ENCODE measurements around the gene DPP7. TPM values are rescaled to one million over a fixed set of nuclear protein-coding genes. Genes with fewer than 3 reads are reported as not detected.

Gene DPP7
- total RNA-seq, 2 experiments from 2014 or later: 154 to 182 TPM

DNA sequence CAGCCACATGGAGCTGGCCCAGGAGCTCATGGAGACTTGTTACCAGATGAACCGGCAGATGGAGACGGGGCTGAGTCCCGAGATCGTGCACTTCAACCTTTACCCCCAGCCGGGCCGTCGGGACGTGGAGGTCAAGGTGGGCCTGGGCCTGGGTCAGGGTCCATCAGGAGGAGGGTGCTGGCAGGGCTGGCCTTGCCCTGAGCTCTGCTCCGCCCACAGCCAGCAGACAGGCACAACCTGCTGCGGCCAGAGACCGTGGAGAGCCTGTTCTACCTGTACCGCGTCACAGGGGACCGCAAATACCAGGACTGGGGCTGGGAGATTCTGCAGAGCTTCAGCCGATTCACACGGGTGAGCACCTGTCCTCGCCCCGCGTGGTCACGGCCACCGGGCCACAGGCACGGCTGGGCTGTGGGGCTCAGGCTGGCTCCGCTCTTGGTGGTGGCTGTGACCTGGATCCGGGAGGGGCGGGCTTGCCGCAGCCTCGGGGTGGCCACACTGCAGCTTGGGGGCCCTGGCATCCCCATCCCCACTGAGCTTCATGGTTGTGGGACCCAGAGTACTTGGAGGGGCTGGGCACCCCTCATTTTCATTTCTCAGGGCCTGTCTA is 7.1 kb downstream of the DPP7 start:
- no peak overlapping the region for H3K4me3 ChIP-seq (ENCODE audit: low read depth, low read length, poor library complexity, severe bottlenecking)
- POLR2A ChIA-PET: no interaction called here
- no TSS peak for BruUV-seq (replicated peaks)

DNA sequence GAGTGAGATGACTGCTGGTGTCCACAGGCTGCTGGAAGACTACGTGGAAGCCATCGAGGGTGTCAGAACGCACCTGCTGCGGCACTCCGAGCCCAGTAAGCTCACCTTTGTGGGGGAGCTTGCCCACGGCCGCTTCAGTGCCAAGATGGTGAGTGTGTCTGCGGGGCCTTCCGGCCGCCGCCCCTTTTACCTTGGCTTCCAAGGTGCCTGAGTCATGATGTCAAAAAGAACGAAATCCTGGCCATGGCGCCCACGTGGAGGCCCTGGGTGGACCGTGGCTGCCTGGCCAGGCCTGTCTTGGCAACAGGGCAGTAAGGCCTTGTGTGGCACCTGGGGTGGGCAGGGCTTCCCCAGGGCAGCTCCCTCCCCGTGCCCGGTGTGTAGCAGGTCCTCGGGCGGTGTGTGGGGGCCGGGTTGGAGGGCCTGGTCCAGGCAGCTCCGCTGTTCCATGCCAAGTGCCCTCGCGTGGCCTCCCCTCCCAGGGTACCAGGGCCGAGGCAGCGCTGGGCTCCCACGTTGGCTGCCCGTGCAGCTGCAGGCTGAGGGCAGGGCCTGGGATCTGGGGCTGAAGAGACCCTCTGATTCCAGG is 7.8 kb downstream of the DPP7 start:
- no peak overlapping the region for H3K4me2 ChIP-seq (ENCODE audit: low read length)
- POLR2A ChIA-PET: no interaction called here
- no peak overlapping the region for H2AFZ ChIP-seq (ENCODE audit: low read length)
- no peaks in the 10 kb centered on the region for H3K79me2 ChIP-seq (ENCODE audit: insufficient read depth, low read depth, low read length)
- intact Hi-C loops (cut with micrococcal nuclease; ENCODE audit: unreplicated experiment): no loop called here
- H3K4me3 ChIP-seq (ENCODE audit: low read depth, low read length, poor library complexity, severe bottlenecking): no peak overlapping the region
- H3K4me1 ChIP-seq (ENCODE audit: insufficient read depth, low read length, poor library complexity, severe bottlenecking): no peaks in the 10 kb centered on the region
- CTCF ChIA-PET (ENCODE audit: unreplicated experiment): no interaction called here
- peaks cover 95% of the 10 kb centered on the region for H3K36me3 ChIP-seq (ENCODE audit: insufficient read depth, low read length)
- TF ChIP-seq, protein P1, sequence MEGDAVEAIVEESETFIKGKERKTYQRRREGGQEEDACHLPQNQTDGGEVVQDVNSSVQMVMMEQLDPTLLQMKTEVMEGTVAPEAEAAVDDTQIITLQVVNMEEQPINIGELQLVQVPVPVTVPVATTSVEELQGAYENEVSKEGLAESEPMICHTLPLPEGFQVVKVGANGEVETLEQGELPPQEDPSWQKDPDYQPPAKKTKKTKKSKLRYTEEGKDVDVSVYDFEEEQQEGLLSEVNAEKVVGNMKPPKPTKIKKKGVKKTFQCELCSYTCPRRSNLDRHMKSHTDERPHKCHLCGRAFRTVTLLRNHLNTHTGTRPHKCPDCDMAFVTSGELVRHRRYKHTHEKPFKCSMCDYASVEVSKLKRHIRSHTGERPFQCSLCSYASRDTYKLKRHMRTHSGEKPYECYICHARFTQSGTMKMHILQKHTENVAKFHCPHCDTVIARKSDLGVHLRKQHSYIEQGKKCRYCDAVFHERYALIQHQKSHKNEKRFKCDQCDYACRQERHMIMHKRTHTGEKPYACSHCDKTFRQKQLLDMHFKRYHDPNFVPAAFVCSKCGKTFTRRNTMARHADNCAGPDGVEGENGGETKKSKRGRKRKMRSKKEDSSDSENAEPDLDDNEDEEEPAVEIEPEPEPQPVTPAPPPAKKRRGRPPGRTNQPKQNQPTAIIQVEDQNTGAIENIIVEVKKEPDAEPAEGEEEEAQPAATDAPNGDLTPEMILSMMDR (conservative IDR thresholded peaks at IDR 0.05; ENCODE audit: low read length): no peak
- TF ChIP-seq EZH2phosphoT487 (IDR thresholded peaks at IDR 0.05; ENCODE audit: borderline replicate concordance, low read depth, low read length): no peak
- no peak overlapping the region for H3K27ac ChIP-seq (ENCODE audit: low read depth, low read length, poor library complexity, severe bottlenecking)
- DNase-seq (ENCODE audit: low spot score): no peak
- H4K20me1 ChIP-seq (ENCODE audit: insufficient read depth, low read length): no peaks in the 10 kb centered on the region
- peaks cover 15% of the 10 kb centered on the region for H3K9me3 ChIP-seq (ENCODE audit: low read length)
- no TSS peak for BruUV-seq (replicated peaks)
- H3K9me2 ChIP-seq (ENCODE audit: insufficient read depth, low read length): no peaks in the 10 kb centered on the region

More for the DNA sequence above, 7.1 kb downstream of the DPP7 start:
- peaks cover 8% of the 10 kb centered on the region for H3K9me3 ChIP-seq (ENCODE audit: low read length)
- H3K36me3 ChIP-seq (ENCODE audit: insufficient read depth, low read length): peaks cover 93% of the 10 kb centered on the region
- CTCF ChIA-PET (ENCODE audit: unreplicated experiment): no interaction called here
- no peaks in the 10 kb centered on the region for H3K9me2 ChIP-seq (ENCODE audit: insufficient read depth, low read length)
- intact Hi-C loops (cut with micrococcal nuclease; ENCODE audit: unreplicated experiment): no loop called here
- H2AFZ ChIP-seq (ENCODE audit: low read length): no peak overlapping the region
- H3K4me2 ChIP-seq (ENCODE audit: low read length): no peak overlapping the region
- H3K79me2 ChIP-seq (ENCODE audit: insufficient read depth, low read depth, low read length): no peaks in the 10 kb centered on the region
- TF ChIP-seq EZH2phosphoT487 (IDR thresholded peaks at IDR 0.05; ENCODE audit: borderline replicate concordance, low read depth, low read length): no peak
- TF ChIP-seq, protein P1 (conservative IDR thresholded peaks at IDR 0.05; ENCODE audit: low read length): no peak
- H3K27ac ChIP-seq (ENCODE audit: low read depth, low read length, poor library complexity, severe bottlenecking): no peak overlapping the region
- no peak for DNase-seq (ENCODE audit: low spot score)
- H3K4me1 ChIP-seq (ENCODE audit: insufficient read depth, low read length, poor library complexity, severe bottlenecking): no peaks in the 10 kb centered on the region
- no peaks in the 10 kb centered on the region for H4K20me1 ChIP-seq (ENCODE audit: insufficient read depth, low read length)

Data from OCI-LY7 (cell line).